Measurements from ENCODE around the gene LPP.

DNA sequence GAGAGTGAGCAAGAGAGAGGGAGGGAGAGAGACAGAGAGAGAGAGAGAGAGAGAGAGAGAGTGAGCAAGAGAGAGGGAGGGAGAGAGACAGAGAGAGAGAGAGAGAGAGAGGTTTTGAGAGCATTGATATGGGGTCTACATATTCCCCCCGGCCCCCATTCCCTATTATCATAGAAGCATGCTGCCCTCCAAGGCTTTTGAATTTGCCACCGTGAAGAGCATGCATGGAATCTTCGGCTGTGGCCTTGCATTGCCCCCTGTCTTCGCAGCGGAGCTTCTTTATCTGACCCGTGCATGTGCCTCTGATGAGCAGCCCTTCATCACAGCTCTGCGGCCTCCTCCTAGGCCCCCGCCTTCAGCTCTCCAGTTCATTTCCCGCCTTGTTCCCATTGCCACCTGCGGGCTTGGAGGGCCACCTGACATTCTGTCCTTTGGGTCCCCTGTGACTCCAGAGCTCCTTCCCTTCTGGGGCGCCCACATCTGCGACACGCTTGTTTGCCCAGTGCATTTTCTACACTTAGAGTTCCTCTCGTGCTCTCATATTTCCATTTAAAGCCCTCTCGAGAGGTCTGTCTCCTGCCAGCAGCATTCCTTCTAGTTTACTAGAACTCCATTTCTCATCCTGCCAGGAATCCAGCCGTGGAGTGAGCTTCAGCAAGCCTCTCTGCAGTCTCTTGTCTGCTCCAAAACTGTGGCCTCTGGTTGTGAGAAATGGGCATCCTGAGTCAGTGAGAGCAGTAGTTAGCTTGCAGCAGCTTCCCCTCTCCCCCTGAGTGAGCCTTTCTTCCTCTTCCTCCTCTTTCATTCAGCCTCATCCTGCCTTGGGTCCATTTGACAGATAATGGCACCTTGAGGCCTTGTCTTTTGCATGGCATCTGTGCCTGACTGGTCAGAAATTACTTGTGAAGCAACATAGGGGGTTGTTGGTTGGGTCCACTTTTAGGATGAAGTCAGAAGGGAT lies 25.3 kb downstream of the LPP start:
- TF ChIP-seq GATA2 (IDR thresholded peaks at IDR 0.05; ENCODE audit: low read depth, low read length) (no peak), GATA3 (IDR thresholded peaks at IDR 0.05; ENCODE audit: low read depth, low read length) (no peak)

Measured in SH-SY5Y (cell line).